ENCODE results near the gene MRPS31. TPM values are rescaled to one million over a fixed set of nuclear protein-coding genes. Genes with fewer than 3 reads are reported as not detected.

Gene MRPS31
- total RNA-seq, 1 experiment from 2014 or later, result 25.5 TPM

DNA sequence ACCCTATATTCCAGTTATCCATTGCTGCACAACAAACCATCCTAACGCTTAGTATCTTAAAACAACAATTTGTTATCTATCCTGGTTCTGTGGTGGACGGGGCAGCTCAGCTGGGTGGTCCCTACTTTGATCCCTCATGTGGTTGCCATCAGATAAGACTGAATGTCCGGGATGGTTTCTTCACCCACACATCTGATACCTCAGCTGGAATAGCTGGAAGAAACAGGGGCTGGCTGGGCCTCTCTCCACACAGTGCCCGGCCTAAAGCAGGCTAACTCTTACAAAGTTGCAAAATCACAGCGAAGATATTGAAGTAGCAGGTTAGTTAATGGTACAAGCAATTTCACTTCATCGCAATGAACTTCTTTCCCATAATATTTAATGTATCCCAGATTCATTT is 3.7 kb upstream of the MRPS31 start:
- ATAC-seq, result no peak
- no peak for DNase-seq (ENCODE audit: low spot score)
- Mint-ChIP-seq H3K27me3 (ENCODE audit: low read depth) (no peaks in the 10 kb centered on the region), H3K9me3 (no peaks in the 10 kb centered on the region), H3K4me3 (no peak overlapping the region), H3K4me1 (peaks cover 17% of the 10 kb centered on the region), H3K36me3 (no peaks in the 10 kb centered on the region), H3K27ac (no peak overlapping the region)
- TF ChIP-seq, protein P1, sequence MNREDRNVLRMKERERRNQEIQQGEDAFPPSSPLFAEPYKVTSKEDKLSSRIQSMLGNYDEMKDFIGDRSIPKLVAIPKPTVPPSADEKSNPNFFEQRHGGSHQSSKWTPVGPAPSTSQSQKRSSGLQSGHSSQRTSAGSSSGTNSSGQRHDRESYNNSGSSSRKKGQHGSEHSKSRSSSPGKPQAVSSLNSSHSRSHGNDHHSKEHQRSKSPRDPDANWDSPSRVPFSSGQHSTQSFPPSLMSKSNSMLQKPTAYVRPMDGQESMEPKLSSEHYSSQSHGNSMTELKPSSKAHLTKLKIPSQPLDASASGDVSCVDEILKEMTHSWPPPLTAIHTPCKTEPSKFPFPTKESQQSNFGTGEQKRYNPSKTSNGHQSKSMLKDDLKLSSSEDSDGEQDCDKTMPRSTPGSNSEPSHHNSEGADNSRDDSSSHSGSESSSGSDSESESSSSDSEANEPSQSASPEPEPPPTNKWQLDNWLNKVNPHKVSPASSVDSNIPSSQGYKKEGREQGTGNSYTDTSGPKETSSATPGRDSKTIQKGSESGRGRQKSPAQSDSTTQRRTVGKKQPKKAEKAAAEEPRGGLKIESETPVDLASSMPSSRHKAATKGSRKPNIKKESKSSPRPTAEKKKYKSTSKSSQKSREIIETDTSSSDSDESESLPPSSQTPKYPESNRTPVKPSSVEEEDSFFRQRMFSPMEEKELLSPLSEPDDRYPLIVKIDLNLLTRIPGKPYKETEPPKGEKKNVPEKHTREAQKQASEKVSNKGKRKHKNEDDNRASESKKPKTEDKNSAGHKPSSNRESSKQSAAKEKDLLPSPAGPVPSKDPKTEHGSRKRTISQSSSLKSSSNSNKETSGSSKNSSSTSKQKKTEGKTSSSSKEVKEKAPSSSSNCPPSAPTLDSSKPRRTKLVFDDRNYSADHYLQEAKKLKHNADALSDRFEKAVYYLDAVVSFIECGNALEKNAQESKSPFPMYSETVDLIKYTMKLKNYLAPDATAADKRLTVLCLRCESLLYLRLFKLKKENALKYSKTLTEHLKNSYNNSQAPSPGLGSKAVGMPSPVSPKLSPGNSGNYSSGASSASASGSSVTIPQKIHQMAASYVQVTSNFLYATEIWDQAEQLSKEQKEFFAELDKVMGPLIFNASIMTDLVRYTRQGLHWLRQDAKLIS (CRISPR knock-in tag; IDR thresholded peaks at IDR 0.05; ENCODE audit: borderline replicate concordance), result no peak
- TF ChIP-seq, protein P2, sequence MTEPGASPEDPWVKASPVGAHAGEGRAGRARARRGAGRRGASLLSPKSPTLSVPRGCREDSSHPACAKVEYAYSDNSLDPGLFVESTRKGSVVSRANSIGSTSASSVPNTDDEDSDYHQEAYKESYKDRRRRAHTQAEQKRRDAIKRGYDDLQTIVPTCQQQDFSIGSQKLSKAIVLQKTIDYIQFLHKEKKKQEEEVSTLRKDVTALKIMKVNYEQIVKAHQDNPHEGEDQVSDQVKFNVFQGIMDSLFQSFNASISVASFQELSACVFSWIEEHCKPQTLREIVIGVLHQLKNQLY (CRISPR knock-in tag; IDR thresholded peaks at IDR 0.05), result no peak
- TF ChIP-seq, protein P3, sequence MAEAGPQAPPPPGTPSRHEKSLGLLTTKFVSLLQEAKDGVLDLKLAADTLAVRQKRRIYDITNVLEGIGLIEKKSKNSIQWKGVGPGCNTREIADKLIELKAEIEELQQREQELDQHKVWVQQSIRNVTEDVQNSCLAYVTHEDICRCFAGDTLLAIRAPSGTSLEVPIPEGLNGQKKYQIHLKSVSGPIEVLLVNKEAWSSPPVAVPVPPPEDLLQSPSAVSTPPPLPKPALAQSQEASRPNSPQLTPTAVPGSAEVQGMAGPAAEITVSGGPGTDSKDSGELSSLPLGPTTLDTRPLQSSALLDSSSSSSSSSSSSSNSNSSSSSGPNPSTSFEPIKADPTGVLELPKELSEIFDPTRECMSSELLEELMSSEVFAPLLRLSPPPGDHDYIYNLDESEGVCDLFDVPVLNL (CRISPR knock-in tag; IDR thresholded peaks at IDR 0.05; ENCODE audit: borderline replicate concordance, low read depth), result no peak
- TF ChIP-seq NR1H2 (CRISPR knock-in tag; IDR thresholded peaks at IDR 0.05) (no peak), ZBTB21 (CRISPR knock-in tag; IDR thresholded peaks at IDR 0.05; ENCODE audit: borderline replicate concordance) (no peak), PRRX2 (CRISPR knock-in tag; IDR thresholded peaks at IDR 0.05) (no peak)
- TF ChIP-seq, protein P4, sequence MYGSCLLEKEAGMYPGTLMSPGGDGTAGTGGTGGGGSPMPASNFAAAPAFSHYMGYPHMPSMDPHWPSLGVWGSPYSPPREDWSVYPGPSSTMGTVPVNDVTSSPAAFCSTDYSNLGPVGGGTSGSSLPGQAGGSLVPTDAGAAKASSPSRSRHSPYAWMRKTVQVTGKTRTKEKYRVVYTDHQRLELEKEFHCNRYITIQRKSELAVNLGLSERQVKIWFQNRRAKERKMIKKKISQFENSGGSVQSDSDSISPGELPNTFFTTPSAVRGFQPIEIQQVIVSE (CRISPR knock-in tag; IDR thresholded peaks at IDR 0.05; ENCODE audit: borderline replicate concordance), result no peak
- TF ChIP-seq, protein P5, sequence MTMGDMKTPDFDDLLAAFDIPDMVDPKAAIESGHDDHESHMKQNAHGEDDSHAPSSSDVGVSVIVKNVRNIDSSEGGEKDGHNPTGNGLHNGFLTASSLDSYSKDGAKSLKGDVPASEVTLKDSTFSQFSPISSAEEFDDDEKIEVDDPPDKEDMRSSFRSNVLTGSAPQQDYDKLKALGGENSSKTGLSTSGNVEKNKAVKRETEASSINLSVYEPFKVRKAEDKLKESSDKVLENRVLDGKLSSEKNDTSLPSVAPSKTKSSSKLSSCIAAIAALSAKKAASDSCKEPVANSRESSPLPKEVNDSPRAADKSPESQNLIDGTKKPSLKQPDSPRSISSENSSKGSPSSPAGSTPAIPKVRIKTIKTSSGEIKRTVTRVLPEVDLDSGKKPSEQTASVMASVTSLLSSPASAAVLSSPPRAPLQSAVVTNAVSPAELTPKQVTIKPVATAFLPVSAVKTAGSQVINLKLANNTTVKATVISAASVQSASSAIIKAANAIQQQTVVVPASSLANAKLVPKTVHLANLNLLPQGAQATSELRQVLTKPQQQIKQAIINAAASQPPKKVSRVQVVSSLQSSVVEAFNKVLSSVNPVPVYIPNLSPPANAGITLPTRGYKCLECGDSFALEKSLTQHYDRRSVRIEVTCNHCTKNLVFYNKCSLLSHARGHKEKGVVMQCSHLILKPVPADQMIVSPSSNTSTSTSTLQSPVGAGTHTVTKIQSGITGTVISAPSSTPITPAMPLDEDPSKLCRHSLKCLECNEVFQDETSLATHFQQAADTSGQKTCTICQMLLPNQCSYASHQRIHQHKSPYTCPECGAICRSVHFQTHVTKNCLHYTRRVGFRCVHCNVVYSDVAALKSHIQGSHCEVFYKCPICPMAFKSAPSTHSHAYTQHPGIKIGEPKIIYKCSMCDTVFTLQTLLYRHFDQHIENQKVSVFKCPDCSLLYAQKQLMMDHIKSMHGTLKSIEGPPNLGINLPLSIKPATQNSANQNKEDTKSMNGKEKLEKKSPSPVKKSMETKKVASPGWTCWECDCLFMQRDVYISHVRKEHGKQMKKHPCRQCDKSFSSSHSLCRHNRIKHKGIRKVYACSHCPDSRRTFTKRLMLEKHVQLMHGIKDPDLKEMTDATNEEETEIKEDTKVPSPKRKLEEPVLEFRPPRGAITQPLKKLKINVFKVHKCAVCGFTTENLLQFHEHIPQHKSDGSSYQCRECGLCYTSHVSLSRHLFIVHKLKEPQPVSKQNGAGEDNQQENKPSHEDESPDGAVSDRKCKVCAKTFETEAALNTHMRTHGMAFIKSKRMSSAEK (CRISPR knock-in tag; IDR thresholded peaks at IDR 0.05; ENCODE audit: borderline replicate concordance), result no peak
- POLR2A ChIA-PET, result no interaction called here
- CTCF ChIA-PET, result interaction anchor here (0.5 kb wide), 1 partner anchor 90 kb away, joined by 3 read pairs; no protein-coding TSS in a partner anchor

DNA sequence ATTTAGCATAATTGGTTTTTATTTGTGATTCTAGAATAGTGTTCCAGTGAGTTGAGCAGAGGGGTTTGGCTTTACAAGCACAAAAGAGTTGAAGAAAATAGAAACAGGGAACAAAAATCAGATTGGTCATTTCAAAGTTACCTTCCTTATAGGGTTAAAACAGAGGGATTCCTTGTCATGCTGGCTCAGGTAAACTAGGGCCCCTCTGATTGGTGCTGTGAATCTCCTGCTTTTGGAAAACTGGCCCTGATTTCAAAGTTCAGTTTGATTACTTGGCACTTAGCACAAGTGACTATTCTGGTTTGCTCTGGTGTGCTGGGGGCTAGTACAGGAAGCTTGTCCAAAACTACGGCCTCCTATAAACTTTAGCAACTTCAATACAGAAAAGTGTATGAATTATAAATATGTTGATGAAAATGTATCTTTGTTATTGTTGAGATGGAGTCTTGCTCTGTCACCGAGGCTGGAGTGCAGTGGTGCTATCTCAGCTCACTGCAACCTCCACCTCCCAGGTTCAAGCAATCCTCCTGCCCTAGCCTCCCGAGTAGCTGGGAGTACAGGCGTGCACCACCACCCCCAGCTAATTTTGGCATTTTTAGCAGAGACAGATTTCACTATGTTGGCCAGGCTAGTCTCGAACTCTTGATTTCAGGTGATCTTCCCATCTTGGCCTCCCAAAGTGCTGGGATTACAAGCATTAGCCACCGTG is 1.9 kb upstream of the MRPS31 start:
- peaks cover 14% of the 10 kb centered on the region for H3K4me1 Mint-ChIP-seq
- no peaks in the 10 kb centered on the region for H3K27me3 Mint-ChIP-seq (ENCODE audit: low read depth)
- ATAC-seq (no peak), DNase-seq (ENCODE audit: low spot score) (no peak)
- ChIA-PET POLR2A (no interaction called here), CTCF (no interaction called here)
- H3K36me3 Mint-ChIP-seq, result no peaks in the 10 kb centered on the region
- no peak overlapping the region for H3K4me3 Mint-ChIP-seq
- TF ChIP-seq CREM (CRISPR knock-in tag; IDR thresholded peaks at IDR 0.05) (no peak), GRHL2 (CRISPR knock-in tag; IDR thresholded peaks at IDR 0.05; ENCODE audit: insufficient replicate concordance, severe bottlenecking) (no peak), SMAD3 (CRISPR knock-in tag; IDR thresholded peaks at IDR 0.05; ENCODE audit: borderline replicate concordance) (no peak), MYBL2 (CRISPR knock-in tag; IDR thresholded peaks at IDR 0.05) (no peak)
- TF ChIP-seq, protein P6, sequence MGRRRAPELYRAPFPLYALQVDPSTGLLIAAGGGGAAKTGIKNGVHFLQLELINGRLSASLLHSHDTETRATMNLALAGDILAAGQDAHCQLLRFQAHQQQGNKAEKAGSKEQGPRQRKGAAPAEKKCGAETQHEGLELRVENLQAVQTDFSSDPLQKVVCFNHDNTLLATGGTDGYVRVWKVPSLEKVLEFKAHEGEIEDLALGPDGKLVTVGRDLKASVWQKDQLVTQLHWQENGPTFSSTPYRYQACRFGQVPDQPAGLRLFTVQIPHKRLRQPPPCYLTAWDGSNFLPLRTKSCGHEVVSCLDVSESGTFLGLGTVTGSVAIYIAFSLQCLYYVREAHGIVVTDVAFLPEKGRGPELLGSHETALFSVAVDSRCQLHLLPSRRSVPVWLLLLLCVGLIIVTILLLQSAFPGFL (CRISPR knock-in tag; IDR thresholded peaks at IDR 0.05; ENCODE audit: borderline replicate concordance), result no peak
- TF ChIP-seq, protein P7, sequence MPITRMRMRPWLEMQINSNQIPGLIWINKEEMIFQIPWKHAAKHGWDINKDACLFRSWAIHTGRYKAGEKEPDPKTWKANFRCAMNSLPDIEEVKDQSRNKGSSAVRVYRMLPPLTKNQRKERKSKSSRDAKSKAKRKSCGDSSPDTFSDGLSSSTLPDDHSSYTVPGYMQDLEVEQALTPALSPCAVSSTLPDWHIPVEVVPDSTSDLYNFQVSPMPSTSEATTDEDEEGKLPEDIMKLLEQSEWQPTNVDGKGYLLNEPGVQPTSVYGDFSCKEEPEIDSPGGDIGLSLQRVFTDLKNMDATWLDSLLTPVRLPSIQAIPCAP (CRISPR knock-in tag; IDR thresholded peaks at IDR 0.05), result no peak
- TF ChIP-seq, protein P8, sequence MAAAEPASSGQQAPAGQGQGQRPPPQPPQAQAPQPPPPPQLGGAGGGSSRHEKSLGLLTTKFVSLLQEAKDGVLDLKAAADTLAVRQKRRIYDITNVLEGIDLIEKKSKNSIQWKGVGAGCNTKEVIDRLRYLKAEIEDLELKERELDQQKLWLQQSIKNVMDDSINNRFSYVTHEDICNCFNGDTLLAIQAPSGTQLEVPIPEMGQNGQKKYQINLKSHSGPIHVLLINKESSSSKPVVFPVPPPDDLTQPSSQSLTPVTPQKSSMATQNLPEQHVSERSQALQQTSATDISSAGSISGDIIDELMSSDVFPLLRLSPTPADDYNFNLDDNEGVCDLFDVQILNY (CRISPR knock-in tag; IDR thresholded peaks at IDR 0.05), result no peak
- TF ChIP-seq, protein P9, sequence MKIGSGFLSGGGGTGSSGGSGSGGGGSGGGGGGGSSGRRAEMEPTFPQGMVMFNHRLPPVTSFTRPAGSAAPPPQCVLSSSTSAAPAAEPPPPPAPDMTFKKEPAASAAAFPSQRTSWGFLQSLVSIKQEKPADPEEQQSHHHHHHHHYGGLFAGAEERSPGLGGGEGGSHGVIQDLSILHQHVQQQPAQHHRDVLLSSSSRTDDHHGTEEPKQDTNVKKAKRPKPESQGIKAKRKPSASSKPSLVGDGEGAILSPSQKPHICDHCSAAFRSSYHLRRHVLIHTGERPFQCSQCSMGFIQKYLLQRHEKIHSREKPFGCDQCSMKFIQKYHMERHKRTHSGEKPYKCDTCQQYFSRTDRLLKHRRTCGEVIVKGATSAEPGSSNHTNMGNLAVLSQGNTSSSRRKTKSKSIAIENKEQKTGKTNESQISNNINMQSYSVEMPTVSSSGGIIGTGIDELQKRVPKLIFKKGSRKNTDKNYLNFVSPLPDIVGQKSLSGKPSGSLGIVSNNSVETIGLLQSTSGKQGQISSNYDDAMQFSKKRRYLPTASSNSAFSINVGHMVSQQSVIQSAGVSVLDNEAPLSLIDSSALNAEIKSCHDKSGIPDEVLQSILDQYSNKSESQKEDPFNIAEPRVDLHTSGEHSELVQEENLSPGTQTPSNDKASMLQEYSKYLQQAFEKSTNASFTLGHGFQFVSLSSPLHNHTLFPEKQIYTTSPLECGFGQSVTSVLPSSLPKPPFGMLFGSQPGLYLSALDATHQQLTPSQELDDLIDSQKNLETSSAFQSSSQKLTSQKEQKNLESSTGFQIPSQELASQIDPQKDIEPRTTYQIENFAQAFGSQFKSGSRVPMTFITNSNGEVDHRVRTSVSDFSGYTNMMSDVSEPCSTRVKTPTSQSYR (CRISPR knock-in tag; IDR thresholded peaks at IDR 0.05), result no peak
- no peak overlapping the region for H3K27ac Mint-ChIP-seq
- H3K9me3 Mint-ChIP-seq, result no peaks in the 10 kb centered on the region

Measured in WTC11 (cell line).